Left hindlimb (tissue), 1 donor: ENCODE data around the gene OR13C9.
"Not testable (repeated sequence)": the region's sequence is repeated elsewhere in the genome, so short reads cannot be mapped to it uniquely, and the experiment has no call there.

ENCODE experiments used
- DNase-seq: peaks from one replicate; pipeline ENCODE4 v3.0.0-alpha.2; 2018

Gene OR13C9

GRCh38 chr9:104618104-104618503 is at the start of gene OR13C9:
OR13C9 (minus strand) TSS chr9:104618204; CDS start chr9:104618204, 0 bp downstream.
- DNase-seq = no peak

- no peak for DNase-seq
Measured at GRCh38 chr9:104658496-104659195, 40.6 kb upstream of the OR13C9 start.

- no peak for DNase-seq
Measured at GRCh38 chr9:104635456-104635855, 17.5 kb upstream of the OR13C9 start.

GRCh38 chr9:104633976-104634520 is 16.0 kb upstream of the OR13C9 start:
- no peak for DNase-seq

GRCh38 chr9:104625964-104626363 is 8.0 kb upstream of the OR13C9 start:
- DNase-seq = not testable (repeated sequence)

- no peak for DNase-seq
Measured at GRCh38 chr9:104617418-104617817, 586 bp downstream of the OR13C9 start.

- no peak for DNase-seq
Measured at GRCh38 chr9:104611213-104611612, 6.8 kb downstream of the OR13C9 start.

GRCh38 chr9:104608336-104608735 is 9.7 kb downstream of the OR13C9 start:
- no peak for DNase-seq

- DNase-seq = no peak
Measured at GRCh38 chr9:104606152-104606551, 11.9 kb downstream of the OR13C9 start.

- not testable (repeated sequence) for DNase-seq
Measured at GRCh38 chr9:104605527-104605926, 12.5 kb downstream of the OR13C9 start, which contains the start of gene OR13C2. OR13C2 (minus strand) TSS chr9:104605627; CDS start chr9:104605627, 0 bp downstream.

GRCh38 chr9:104604801-104605200 is 13.2 kb downstream of the OR13C9 start:
- DNase-seq = no peak

GRCh38 chr9:104599313-104599712 is 18.7 kb downstream of the OR13C9 start, which contains the start of gene OR13C5:
OR13C5 (minus strand) TSS chr9:104599413; CDS start chr9:104599413, 0 bp downstream.
- DNase-seq = not testable (repeated sequence)

GRCh38 chr9:104598749-104599148 is 19.3 kb downstream of the OR13C9 start:
- not testable (repeated sequence) for DNase-seq

GRCh38 chr9:104589626-104590025 is 28.4 kb downstream of the OR13C9 start:
- no peak for DNase-seq

GRCh38 chr9:104586496-104587180 is 31.4 kb downstream of the OR13C9 start:
- peak; percentile 33 for DNase-seq

- DNase-seq = no peak
Measured at GRCh38 chr9:104580562-104580961, 37.4 kb downstream of the OR13C9 start.

GRCh38 chr9:104577263-104577662 is 40.7 kb downstream of the OR13C9 start:
- DNase-seq = no peak

GRCh38 chr9:104575456-104575855 is 42.5 kb downstream of the OR13C9 start:
- DNase-seq = no peak

GRCh38 chr9:104572612-104573011 is 45.4 kb downstream of the OR13C9 start:
- DNase-seq = no peak

GRCh38 chr9:104568868-104569267 is 49.1 kb downstream of the OR13C9 start, which contains the start of gene OR13C8:
OR13C8 (plus strand) TSS chr9:104569168; CDS start chr9:104569168, 0 bp downstream.
- no peak for DNase-seq
